GM19025 (cell line): Measurements from ENCODE around the gene FXYD6.

Experiments used
- ATAC-seq: cut with Tn5 transposase; IDR thresholded peaks from one replicate; pipeline ENCODE4 v1.9.1; 2021; ENCODE audit warnings: mild to moderate bottlenecking, low read depth, moderate library complexity; ENCODE audit not compliant: unreplicated experiment

Gene FXYD6

DNA sequence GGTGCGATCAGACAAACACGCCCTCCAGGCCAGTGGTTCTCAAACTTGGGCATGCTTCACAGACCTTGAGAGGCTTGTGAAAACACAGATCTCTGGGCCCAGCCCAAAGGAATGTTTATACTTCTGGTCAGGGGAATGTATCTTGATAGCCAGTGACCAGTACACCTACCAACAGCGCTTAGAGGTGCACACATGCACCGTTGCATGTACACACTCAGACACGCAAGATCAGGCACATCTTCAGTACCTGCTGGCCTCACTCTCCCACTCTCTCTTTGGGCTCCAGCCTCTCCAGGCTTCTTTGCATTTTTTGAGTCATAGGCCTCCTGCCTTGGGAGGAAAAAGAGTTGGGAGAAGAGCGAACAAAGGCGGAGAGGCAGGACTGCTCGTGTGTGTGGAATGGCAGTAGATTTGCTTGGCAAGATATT lies 11.7 kb upstream of the FXYD6 start:
- ATAC-seq: no peak

DNA sequence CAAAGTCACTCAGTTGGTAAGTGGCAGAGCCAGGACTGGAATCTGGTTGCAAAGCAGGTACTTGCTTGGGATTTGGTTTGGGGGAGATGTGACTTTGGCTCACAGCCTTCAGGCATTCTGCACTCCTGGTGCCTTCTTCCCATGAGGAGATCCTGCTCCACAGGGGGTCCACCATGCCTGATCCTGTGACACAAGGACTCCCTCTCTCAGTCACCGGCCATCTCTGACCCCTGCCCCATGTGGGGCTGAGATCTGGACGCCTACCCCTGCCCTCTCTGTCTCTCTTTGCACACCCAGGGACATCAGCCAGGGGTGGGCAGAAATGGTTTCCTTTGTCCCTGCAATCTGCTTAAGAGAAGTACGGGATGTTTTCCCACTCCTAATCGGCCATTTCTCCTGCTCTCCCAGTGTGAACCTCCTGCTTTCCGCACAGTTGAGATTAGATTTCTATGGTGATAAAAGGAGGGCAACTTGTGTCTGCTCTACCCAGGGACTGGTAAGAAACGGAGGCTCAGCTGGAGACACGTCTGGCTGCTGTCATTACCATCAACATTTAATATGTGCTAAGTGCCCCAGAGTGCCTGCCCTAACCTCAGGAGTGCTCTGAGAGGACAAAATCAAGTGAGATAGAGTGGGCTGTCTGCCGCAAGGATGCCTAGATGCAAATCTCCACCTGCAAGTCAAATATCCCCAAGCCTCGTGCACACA lies 11.1 kb upstream of the FXYD6 start:
- ATAC-seq: no peak

DNA sequence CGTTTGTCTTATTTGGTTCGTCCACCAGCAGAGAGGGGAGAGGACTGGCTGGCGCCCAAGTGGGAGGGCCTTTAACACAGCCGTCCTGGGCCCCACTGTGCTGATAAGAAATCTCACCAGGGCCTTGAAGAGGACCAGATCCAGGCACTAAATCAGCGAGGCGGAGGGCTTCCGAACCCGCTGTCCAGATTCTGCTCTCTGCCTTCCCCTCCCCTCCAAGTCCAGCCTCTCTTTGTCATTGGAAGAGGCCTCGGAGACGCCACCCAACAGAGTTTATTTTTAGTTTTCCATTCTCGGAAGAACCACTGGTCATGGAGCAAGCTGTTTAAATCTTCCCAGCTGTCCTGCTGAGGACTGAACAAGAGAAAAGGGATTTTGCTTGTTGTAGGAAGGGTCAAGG lies 9.3 kb upstream of the FXYD6 start:
- no peak for ATAC-seq

DNA sequence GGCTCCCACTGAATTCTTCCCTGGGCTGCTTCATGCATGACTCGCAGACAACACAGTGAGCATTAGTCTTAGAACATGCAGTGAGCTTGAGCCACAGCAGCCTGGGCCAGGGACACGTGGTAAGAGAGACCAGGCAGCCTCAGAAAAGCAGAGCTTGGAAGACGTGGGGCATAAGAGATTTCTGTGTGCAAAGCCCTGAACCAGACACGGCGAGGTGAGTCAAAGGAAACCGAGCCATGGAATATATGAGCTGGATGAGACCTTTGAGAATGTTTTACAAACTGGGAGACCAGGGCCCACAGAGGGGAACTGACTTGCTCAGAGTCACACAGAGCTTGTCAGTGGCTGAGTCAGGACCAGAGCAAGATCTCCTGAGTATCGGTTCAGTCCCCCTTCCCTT lies 8.5 kb upstream of the FXYD6 start:
- ATAC-seq: no peak

DNA sequence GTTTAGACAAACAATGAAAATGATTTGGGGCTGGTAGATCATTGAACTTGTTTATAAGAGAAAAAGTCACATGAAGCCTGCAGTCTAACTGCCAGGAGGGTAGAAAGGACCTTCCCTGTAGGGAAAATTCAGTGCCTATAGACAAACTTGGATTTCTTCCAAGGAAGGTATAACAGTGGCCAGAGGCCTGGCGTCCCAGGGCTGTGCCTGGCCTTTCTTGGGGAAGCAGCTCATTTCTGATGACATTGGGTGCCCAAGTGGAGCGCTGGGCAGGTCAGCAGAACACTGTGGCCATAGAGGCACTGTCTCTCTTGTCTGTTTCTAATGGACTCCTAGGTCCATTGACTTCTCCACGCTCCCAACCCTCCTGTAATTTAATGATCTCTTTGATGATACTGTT lies 6.6 kb upstream of the FXYD6 start:
- no peak for ATAC-seq

DNA sequence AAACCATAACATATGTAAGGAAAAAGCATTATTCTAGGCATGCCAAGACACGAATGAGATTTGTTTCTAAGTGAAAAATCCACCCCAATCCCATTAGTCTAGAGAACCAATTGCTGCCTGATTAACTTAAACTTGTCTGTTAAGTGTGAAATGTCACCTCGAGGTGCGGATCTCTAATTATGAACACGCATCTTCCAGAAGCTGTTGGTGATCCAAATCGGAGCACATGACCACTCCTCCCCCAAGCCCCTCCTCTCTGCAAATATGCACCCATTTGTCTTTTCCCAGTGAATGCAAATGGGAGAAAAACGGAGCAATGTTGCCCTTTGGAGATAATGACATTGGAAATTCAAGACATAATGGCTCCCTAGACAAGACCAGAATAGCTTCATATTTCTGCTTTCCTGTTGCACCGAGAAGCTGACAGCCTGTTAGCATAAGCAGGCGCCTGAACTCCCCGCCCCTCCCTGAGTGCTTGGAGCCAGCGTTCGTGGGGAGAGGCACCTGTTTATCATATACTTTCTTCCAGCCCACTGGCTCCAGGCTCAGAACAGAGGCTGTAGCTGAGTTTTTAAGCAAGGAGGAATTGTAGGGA lies 6.0 kb upstream of the FXYD6 start:
- no peak for ATAC-seq

DNA sequence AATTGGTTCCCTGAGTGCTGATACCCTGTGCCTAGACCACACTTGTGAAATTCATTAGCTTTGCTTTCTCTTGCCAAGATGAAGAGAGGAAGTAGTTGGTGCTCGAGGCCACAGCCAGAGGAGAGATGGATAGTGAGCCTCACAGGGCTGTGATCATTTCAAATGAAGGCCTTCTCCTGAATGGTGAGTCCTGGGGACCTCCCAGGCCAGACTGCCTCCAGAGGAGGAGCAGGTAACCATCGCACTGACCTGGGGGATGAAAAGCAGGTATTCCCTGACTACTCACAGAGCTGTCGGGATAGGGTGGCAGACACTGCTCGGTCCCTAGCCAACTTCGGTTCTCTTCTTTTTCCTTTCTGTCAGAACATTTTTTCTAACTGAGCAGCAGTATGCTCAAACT lies 4.8 kb upstream of the FXYD6 start:
- ATAC-seq: no peak

DNA sequence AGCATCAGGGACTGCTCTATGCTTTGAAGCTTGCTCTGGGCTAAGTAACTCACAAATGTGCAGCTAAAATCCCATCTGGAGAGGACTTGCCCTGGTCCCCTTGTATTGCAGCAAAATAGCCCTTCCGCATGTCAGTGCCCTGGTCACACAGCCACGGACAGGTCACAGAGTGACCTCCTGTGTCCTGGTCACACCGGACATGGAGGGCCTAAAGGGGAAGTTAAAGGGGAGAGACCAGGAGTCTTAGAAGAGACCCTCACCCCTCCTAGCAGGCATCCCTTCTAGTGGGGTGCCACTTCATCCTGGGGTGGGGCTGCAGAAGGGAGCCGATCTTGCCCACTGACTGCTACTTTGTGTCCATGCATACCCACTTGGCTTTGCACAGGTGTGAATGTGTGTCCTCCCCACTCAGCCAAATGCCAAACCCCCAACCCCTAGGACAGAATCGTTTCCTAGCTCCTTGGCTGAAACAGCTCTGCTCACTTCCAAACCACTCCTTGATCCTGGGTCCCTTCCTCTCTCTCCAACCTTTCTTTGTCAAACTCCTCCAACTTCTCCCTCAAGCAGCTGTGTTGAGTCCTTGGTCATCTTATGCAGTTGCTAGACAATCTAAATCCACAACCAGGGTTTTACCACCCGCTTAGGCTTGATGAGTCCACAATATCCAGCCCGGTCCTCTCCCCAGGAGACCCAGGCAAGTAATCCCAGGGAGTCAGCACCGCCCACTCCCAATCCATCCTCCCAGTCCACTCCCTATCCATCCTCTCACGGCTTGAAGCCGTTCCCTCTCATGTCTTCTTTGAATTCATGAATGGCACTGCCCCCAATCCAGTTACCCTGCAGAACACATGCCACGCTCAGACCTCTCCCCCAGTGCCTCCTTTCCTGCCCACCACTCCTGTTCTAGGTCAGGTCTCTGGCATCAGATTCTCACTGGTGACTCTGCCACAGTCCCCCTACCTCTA lies 3.3 kb upstream of the FXYD6 start:
- no peak for ATAC-seq

DNA sequence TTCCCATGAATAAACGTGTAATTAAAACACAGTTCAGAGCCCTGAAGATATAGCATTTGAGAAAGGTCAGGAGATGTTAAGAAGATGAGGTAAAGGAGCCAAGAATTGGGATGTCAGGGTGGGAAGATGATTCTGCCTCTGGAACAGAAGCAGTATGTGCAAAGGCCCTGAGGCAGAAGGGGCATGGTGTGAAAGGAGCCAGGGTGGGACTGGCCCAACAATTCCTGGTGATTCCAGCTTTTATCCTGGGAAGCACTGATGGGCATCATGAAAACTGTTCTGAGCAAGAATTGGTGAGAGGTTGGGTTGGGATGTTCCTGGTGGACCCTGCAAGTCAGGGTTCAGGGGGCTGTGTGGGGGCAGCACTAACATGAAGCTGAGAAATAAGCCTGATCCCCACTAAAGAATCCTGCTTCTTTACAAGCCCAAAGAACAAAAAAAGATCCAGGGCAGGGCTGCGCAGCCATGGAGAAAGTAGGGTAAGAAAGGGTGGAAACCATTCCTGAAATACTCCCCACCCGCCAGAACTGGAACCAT lies 2.5 kb upstream of the FXYD6 start:
- ATAC-seq: no peak

DNA sequence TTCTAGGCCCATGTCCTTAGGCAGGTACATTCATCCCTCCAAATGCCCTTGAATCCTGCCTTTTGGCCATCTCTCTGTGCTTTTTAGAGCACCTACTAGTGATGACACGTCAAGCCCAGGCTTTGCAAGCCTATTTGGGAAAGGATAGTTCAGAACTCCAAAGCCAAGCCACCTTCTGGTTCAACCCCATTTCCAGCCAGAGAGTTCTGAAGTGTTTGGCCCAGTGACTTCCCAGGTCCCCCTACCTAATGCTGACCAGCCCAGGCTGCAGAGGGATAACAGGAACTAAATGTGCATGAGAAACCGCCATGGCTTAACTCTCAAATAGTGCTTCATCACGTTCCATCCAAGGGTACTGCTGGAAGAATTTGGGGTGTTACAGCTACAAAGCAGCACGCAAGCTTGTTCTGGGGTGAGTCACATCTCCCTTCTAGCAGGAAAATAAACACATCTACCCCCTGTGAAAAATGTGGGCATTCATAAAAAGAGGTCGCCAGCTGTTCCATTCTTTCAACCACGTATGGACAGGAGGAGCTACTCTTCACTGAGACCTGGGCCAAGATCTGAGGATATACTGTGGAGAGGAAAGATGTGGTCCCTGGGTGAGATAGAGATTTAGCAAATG lies 2.0 kb upstream of the FXYD6 start:
- ATAC-seq: no peak

DNA sequence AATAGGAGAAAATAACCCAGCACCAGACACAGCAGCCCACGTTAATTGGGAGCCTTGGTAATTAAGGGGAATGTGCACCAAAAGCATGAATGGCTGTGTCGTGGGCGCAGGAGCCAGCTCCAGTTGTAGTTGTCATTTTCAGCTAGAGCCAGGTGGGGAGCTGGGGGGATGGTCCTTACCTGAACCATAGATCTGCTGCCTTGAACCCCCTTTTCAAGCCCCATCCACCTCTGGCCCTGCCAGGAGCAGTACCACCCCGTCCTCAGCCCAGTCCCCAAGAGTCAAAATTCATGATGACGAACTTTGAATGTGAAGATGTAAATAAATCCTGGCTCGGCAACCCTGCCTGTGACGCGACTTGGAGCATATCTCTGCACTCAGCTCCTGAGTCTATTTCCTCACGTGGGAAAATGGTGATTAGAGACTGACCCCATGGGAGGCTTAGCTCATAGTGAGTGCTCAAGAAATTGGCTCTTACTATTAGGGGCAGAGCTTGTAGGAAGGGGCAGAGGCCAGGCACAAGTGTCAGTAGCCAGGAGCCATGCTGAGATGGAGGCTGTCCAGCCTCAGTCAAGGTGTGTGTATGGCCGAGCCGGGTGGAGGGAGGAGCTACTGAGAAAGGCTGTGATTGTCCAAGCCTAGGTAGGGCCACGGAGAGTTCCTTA lies 794 bp upstream of the FXYD6 start:
- no peak for ATAC-seq

DNA sequence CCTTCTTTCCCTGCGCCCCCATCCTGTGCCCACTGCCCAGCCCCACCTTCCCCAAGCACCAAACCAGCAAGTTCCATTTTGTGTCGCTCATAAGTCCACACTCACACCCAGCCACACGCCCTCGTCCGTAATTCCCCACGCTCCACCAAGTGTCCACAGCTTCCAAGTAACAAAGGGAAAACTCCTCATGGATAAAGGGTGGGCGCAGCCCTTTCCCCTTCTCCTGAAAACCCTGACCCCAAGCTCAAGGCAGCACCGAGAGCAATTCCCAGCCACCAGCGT lies 458 bp downstream of the FXYD6 start:
- ATAC-seq: no peak

DNA sequence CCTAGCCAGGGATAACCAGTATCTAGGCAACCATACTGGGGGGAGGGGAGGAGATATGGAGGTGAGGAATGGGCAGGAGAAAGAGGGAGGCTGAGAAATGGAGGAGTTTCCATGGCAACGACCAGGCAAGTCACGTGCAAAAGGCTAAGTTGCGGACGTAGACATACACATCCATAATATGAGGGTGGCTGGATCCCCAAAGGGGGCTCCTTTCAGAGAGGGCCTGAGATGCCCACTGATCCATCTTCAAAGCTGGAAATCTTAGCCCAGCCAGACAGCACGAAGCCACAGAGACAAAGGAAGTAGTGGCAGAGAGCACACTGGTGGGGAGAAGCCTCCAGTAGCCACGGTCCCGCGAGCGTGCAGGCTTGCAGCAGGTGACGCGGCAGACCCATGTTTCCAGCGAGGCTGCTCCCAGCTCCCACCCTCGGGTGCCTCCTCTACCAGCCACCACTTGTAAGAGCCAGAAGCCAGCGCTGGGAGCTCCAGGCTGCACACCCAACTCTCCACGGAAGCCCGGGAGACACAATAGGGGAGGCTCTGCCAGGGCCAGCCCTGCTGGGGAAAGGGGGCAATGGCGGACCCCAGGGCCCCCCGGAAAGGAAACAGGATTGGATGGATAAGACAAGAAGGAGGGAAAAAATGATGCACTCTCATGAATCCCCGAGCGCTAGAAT lies 938 bp downstream of the FXYD6 start:
- ATAC-seq: no peak

DNA sequence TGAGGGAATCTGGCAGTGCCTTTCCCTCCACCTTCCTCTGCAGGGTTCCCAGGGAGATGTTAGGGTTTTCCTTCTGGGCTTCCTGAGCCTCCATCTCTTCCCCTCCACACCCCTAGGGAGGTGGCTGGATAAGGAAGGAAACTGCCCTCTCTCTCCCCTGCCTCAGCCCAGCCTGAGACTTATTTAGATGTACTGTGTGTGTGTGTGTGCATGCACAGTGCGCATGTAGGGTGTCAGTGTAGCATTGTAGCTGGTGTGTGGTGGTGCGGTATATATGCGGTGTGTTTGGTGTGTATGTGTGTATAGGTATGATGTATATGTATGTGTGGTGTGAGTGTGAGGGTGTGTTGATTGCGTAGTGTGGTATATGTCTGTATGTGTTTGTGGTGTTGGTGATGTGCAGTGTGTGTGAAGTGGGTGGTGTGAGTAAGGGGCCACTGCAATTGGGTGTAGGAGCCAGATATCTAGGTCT lies 1.5 kb downstream of the FXYD6 start:
- no peak for ATAC-seq

DNA sequence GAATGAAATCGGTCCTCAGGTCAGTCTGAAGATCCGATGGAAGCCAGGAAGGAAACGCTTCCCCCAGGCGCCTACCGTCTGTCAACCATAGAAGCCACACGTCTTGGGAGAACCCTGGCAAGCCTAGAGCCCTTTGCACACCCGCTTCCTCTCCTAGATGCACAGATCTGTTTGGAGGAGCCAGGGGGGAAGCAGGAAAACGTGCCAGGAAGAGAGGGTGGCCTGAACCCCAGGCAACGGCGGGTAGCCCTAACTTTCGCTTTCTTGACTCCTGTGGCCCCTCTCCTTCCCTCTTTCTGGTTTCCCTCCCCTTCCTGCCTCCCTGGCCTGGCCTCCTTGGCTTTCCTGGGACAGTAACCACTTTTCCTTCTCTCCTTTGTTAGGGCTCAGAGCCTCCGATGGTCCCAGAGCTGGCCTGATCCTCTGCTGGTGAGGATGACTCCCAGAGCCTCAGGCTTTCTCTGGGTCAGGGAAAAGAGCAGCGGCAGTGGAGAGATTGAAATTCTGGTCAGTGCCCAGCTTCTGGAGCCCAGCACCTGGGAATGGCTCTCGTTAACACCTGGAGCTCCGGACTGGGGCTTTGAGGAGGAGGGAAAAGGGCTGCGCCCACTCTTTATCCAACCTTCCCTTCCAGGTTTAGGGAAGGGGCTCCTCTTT lies 2.1 kb downstream of the FXYD6 start:
- ATAC-seq: no peak

DNA sequence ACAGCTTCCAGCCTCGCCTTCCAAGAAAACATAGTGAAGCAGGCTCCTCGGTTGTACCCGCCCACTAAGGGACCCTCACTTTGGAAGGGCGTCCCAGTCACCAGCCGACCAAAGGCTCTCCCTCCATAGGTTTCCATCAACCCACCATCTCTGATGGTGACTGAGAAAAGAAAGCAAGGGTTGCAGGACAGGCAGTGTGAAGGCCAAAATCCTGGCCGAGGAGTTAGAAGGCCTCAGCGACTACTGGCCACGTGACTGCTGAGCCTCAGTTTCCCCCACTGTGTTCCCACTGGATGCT lies 2.7 kb downstream of the FXYD6 start:
- ATAC-seq: no peak

DNA sequence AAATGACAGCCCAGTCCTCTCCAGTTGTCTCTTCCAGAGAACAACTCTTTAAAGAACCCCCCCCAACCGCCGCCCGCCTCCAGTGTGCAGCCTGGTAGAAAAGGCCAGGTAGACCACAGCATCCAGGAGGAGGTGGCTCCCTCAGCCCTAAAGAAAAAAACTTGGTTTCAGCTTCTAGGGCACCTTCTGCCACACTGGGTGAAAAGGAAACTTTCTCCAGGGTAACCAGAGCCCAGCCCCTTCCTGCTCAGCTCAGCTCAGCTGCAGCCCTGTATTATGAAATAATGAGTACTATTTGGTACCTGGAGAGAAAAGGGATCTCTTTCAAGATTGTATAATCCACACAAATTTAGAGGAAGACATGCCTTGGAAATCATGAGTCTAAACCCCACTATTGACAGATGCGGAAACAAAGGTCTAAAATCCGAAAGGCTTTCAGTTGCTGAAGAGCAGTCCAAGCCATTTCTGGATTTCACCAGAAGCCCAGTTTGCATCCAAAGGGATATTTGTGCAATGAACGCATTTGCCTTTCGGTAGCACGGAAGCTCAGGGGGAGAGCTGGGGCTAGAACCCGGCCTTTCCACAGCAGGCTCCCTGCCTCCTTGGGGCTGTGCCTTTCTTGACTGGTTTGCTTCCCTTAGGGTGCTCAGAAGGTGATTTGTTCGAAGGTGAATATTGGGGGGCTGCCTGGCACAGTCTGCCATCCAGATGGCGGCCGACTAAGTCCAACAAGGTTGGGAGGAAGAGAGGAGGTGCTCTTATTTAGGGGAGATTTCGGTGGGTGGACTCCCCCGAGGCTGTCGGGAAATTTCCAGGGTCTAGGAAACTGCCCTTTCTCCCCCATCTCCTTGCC lies 3.3 kb downstream of the FXYD6 start:
- no peak for ATAC-seq

DNA sequence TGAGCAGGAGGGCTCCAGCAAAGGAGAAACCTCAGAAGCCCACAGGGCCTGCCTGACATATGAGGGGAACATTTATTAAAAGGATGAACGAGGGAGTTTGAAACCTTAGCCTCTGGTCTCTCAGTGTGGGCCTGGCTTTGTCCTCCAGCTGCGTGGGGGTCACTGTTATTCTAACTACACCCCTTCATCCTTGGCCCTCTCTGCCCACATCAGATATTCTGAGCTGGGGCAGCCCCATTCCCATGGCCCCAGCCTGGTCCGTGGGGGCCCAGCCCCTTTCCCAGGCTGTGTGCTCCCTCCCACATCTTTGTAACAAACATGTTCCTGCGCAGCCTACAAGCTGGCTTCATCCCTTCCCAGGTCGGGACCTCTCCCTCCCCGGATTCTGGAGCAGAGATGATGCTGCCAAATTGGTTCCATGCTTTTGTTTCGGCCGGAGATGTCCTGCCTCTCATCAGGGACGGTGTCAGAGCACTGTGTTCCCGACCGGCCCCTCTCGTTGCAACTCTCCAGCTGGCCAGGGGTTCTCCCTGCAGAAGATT lies 4.0 kb downstream of the FXYD6 start:
- no peak for ATAC-seq
